ENCODE results near the gene TTC17. TPM values are rescaled to one million over a fixed set of nuclear protein-coding genes. Genes with fewer than 3 reads are reported as not detected.

TTC17 gene
- total RNA-seq, 1 donor from 2014 or later: 79.9 TPM

- Histone ChIP-seq H3K9me3 (ENCODE audit: control insufficient read depth in 3 of 3, low read length in 3 of 3) (no peaks in the 10 kb centered on the region), H3K27me3 (ENCODE audit: control insufficient read depth in 3 of 3, insufficient read depth in 3 of 3, low read length in 3 of 3) (no peaks in the 10 kb centered on the region), H3K9ac (ENCODE audit: low read depth in 1 of 3, low read length in 3 of 3) (no peak overlapping the region), H3K4me3 (ENCODE audit: low read length in 3 of 3) (no peak overlapping the region), H3K36me3 (ENCODE audit: control insufficient read depth in 3 of 3, insufficient read depth in 3 of 3, low read length in 3 of 3) (peaks cover 0 to 1% (median 0%) of the 10 kb centered on the region in 3 donors), H3K27ac (ENCODE audit: low read depth, low read length) (no peak overlapping the region), H3K4me1 (ENCODE audit: control insufficient read depth in 3 of 3, insufficient read depth in 3 of 3, low read length in 3 of 3) (peaks cover 14 to 32% (median 24%) of the 10 kb centered on the region in 3 donors)
These were observed 2.4 kb upstream of the TTC17 start for GRCh38 chr11:43356336-43356735.

- Histone ChIP-seq H3K9me3 (ENCODE audit: control insufficient read depth in 3 of 3, low read length in 3 of 3) (no peaks in the 10 kb centered on the region), H3K4me1 (ENCODE audit: control insufficient read depth in 3 of 3, insufficient read depth in 3 of 3, low read length in 3 of 3) (peaks cover 14 to 35% (median 25%) of the 10 kb centered on the region in 3 donors), H3K36me3 (ENCODE audit: control insufficient read depth in 3 of 3, insufficient read depth in 3 of 3, low read length in 3 of 3) (peaks cover 0 to 5% (median 0%) of the 10 kb centered on the region in 3 donors), H3K27ac (ENCODE audit: low read depth, low read length) (peak overlapping the region; percentile 90), H3K9ac (ENCODE audit: low read depth in 1 of 3, low read length in 3 of 3) (peak overlapping the region; percentile 90 to 97 (median 94)), H3K27me3 (ENCODE audit: control insufficient read depth in 3 of 3, insufficient read depth in 3 of 3, low read length in 3 of 3) (no peaks in the 10 kb centered on the region), H3K4me3 (ENCODE audit: low read length in 3 of 3) (peak overlapping the region; percentile 92 to 97 (median 94))
These were observed 380 bp upstream of the TTC17 start for GRCh38 chr11:43358279-43358800.

GRCh38 chr11:43359422-43359818 lies 700 bp downstream of the TTC17 start:
- Histone ChIP-seq H3K9me3 (ENCODE audit: control insufficient read depth in 3 of 3, low read length in 3 of 3) (no peaks in the 10 kb centered on the region), H3K27ac (ENCODE audit: low read depth, low read length) (peak overlapping the region; percentile 90), H3K4me3 (ENCODE audit: low read length in 3 of 3) (peak overlapping the region; percentile 92 to 97 (median 94)), H3K9ac (ENCODE audit: low read depth in 1 of 3, low read length in 3 of 3) (peak overlapping the region; percentile 90 to 97 (median 94)), H3K27me3 (ENCODE audit: control insufficient read depth in 3 of 3, insufficient read depth in 3 of 3, low read length in 3 of 3) (no peaks in the 10 kb centered on the region), H3K4me1 (ENCODE audit: control insufficient read depth in 3 of 3, insufficient read depth in 3 of 3, low read length in 3 of 3) (peaks cover 14 to 35% (median 25%) of the 10 kb centered on the region in 3 donors), H3K36me3 (ENCODE audit: control insufficient read depth in 3 of 3, insufficient read depth in 3 of 3, low read length in 3 of 3) (peaks cover 0 to 5% (median 0%) of the 10 kb centered on the region in 3 donors)

DNA sequence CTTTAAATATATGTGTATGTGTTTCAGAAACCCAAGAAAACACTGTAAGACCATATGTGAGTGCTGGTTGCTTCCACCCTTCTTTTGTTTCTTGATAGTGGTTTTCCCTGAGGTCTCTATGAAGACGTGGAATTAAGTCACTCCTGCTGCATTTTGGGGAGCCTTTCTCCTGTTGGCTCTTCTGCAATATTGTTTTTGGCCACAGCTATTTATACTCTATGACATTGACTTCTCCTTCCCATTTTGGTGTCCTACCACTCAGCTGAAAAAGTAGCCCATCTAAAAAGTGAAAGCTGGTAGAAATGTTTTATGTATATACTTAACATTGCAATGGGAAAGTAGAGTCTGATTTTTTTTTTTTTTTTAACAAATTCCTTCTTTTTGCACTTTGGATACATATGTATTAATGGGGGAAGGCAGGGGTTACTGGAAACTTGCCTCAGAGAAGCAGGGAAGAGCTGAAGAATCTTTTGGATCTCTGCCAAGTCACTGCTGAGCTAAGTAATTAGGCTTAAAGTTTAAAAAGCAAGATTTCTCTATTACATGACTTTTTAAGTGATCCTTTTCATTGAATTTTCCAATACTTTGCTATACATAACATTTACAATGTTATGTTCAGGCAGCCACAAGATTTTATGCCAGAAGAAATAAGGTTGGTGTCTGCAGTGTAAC lies 1.8 kb downstream of the TTC17 start:
- Histone ChIP-seq H3K9me3 (ENCODE audit: control insufficient read depth in 3 of 3, low read length in 3 of 3) (no peaks in the 10 kb centered on the region), H3K36me3 (ENCODE audit: control insufficient read depth in 3 of 3, insufficient read depth in 3 of 3, low read length in 3 of 3) (peaks cover 0 to 5% (median 0%) of the 10 kb centered on the region in 3 donors), H3K4me1 (ENCODE audit: control insufficient read depth in 3 of 3, insufficient read depth in 3 of 3, low read length in 3 of 3) (peaks cover 14 to 35% (median 25%) of the 10 kb centered on the region in 3 donors), H3K27ac (ENCODE audit: low read depth, low read length) (no peak overlapping the region), H3K27me3 (ENCODE audit: control insufficient read depth in 3 of 3, insufficient read depth in 3 of 3, low read length in 3 of 3) (no peaks in the 10 kb centered on the region), H3K9ac (ENCODE audit: low read depth in 1 of 3, low read length in 3 of 3) (peak overlapping the region in 1 of 3 donors; percentile 94), H3K4me3 (ENCODE audit: low read length in 3 of 3) (peak overlapping the region in 2 of 3 donors; percentile 94 to 97)

DNA sequence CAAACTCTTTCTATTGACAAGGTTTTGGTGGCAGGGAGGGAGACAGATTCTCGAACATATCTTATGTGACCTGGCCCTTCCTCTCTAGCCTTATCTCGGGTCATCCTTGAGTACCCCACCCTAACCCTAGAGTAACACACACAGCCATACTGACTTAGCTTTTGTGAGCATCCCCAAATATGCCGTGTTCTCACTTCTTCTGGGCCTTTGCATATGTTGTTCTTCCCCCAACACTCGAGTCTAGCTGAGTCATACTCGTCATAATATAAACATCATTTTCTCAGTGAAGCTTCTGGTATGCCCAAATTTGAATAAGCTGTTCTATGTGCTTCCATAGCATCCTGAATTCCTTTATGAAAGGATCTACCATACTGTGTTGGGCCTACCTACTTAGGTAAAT lies 8.0 kb downstream of the TTC17 start:
- Histone ChIP-seq H3K9ac (ENCODE audit: low read depth in 1 of 3, low read length in 3 of 3) (no peak overlapping the region), H3K27ac (ENCODE audit: low read depth, low read length) (no peak overlapping the region), H3K36me3 (ENCODE audit: control insufficient read depth in 3 of 3, insufficient read depth in 3 of 3, low read length in 3 of 3) (peaks cover 0 to 4% (median 0%) of the 10 kb centered on the region in 3 donors), H3K4me3 (ENCODE audit: low read length in 3 of 3) (no peak overlapping the region), H3K4me1 (ENCODE audit: control insufficient read depth in 3 of 3, insufficient read depth in 3 of 3, low read length in 3 of 3) (peaks cover 0 to 11% (median 0%) of the 10 kb centered on the region in 3 donors), H3K9me3 (ENCODE audit: control insufficient read depth in 3 of 3, low read length in 3 of 3) (no peaks in the 10 kb centered on the region), H3K27me3 (ENCODE audit: control insufficient read depth in 3 of 3, insufficient read depth in 3 of 3, low read length in 3 of 3) (no peaks in the 10 kb centered on the region)

DNA sequence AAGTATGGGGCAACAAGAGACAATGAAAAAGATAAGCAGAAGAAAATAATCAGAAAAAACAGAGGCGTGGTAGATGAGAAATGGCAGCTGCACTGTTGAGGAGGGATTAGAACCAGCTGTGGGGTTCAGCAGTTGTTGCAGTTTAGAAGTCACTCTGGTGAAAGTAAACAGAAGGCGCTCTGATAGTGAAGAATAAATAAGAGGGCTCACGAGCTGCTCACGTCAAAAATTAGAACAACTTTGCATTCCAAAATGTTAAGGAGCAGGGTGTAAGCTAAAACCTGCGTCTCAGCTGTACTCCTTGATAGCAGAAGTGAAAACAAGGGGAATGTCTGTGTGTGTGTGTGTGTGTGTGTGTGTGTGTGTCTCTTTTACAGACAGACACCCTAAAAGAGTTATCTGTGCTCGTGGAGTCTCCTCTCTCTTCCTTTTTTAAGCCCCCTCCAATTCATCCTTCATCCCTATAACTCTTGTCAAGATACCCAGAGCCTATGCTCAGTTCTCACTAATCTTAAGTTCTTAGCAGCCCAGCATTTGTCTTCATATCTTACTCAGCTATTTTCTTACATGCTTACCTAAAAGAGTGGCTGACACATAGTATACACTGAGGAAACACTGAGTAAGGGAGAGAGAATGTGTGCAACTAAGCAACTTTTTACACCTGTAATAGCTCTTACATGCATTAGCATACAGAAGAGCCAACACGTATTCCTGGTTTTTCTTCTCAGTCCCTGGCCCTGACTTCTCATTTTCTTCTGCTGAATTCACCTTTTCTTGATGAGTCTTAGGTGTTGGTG lies 8.9 kb downstream of the TTC17 start:
- Histone ChIP-seq H3K9me3 (ENCODE audit: control insufficient read depth in 3 of 3, low read length in 3 of 3) (no peaks in the 10 kb centered on the region), H3K27ac (ENCODE audit: low read depth, low read length) (no peak overlapping the region), H3K36me3 (ENCODE audit: control insufficient read depth in 3 of 3, insufficient read depth in 3 of 3, low read length in 3 of 3) (peaks cover 0 to under 1% (median 0%) of the 10 kb centered on the region in 3 donors), H3K4me1 (ENCODE audit: control insufficient read depth in 3 of 3, insufficient read depth in 3 of 3, low read length in 3 of 3) (peaks cover 0 to 11% (median 0%) of the 10 kb centered on the region in 3 donors), H3K4me3 (ENCODE audit: low read length in 3 of 3) (no peak overlapping the region), H3K27me3 (ENCODE audit: control insufficient read depth in 3 of 3, insufficient read depth in 3 of 3, low read length in 3 of 3) (no peaks in the 10 kb centered on the region), H3K9ac (ENCODE audit: low read depth in 1 of 3, low read length in 3 of 3) (no peak overlapping the region)

- H3K36me3 ChIP-seq (ENCODE audit: control insufficient read depth in 3 of 3, insufficient read depth in 3 of 3, low read length in 3 of 3): peaks cover 0 to 6% (median 0%) of the 10 kb centered on the region in 3 donors
- no peak overlapping the region for H3K4me3 ChIP-seq (ENCODE audit: low read length in 3 of 3)
- H3K4me1 ChIP-seq (ENCODE audit: control insufficient read depth in 3 of 3, insufficient read depth in 3 of 3, low read length in 3 of 3): no peaks in the 10 kb centered on the region
- H3K27me3 ChIP-seq (ENCODE audit: control insufficient read depth in 3 of 3, insufficient read depth in 3 of 3, low read length in 3 of 3): no peaks in the 10 kb centered on the region
- no peaks in the 10 kb centered on the region for H3K9me3 ChIP-seq (ENCODE audit: control insufficient read depth in 3 of 3, low read length in 3 of 3)
- H3K9ac ChIP-seq (ENCODE audit: low read depth in 1 of 3, low read length in 3 of 3): no peak overlapping the region
- no peak overlapping the region for H3K27ac ChIP-seq (ENCODE audit: low read depth, low read length)
These were observed 17.3 kb downstream of the TTC17 start for GRCh38 chr11:43376065-43376464.

GRCh38 chr11:43376594-43376993 lies 17.9 kb downstream of the TTC17 start:
- Histone ChIP-seq H3K27me3 (ENCODE audit: control insufficient read depth in 3 of 3, insufficient read depth in 3 of 3, low read length in 3 of 3) (no peaks in the 10 kb centered on the region), H3K4me3 (ENCODE audit: low read length in 3 of 3) (no peak overlapping the region), H3K9me3 (ENCODE audit: control insufficient read depth in 3 of 3, low read length in 3 of 3) (no peaks in the 10 kb centered on the region), H3K27ac (ENCODE audit: low read depth, low read length) (no peak overlapping the region), H3K9ac (ENCODE audit: low read depth in 1 of 3, low read length in 3 of 3) (no peak overlapping the region), H3K4me1 (ENCODE audit: control insufficient read depth in 3 of 3, insufficient read depth in 3 of 3, low read length in 3 of 3) (no peaks in the 10 kb centered on the region), H3K36me3 (ENCODE audit: control insufficient read depth in 3 of 3, insufficient read depth in 3 of 3, low read length in 3 of 3) (peaks cover 0 to 6% (median 0%) of the 10 kb centered on the region in 3 donors)

DNA sequence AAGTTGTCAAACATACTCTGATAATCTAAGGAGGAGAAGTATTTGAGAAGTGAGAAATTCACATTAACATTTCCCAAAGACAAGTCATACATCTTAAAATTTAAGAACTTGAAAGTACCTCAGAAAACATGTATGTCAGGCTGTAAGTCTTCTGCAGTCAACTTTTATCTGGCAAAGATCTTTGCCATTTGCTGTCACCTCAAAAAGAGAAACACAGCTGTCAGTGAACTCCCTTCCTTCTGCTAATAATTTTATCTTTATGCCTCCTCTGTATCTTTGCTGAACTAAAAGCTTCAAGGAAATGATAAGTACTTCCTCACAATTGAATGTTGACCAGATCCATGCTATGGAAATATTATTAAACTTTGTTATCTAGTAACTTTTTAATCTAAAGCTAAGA lies 18.7 kb downstream of the TTC17 start:
- H3K36me3 ChIP-seq (ENCODE audit: control insufficient read depth in 3 of 3, insufficient read depth in 3 of 3, low read length in 3 of 3): peaks cover 0 to 6% (median 0%) of the 10 kb centered on the region in 3 donors

DNA sequence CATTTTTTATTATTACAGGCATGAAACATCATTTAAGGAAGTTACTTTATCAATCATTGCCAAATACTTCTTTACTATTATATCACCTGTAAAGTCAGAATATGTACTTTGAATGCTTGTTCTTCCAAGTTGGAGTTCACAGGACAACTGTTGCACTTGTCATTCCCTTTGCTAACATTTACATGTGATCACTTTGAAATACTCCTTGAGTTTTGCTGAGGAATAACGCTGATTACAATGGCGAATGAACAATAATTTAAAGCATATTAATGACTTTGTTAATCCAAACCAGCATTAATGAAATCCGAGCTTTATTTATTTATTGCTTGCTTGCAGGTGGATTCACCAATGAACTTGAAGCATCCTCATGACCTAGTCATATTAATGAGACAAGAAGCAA lies 20.2 kb downstream of the TTC17 start:
- Histone ChIP-seq H3K4me1 (ENCODE audit: control insufficient read depth in 3 of 3, insufficient read depth in 3 of 3, low read length in 3 of 3) (no peaks in the 10 kb centered on the region), H3K4me3 (ENCODE audit: low read length in 3 of 3) (no peak overlapping the region), H3K36me3 (ENCODE audit: control insufficient read depth in 3 of 3, insufficient read depth in 3 of 3, low read length in 3 of 3) (peaks cover 0 to 6% (median 0%) of the 10 kb centered on the region in 3 donors), H3K9me3 (ENCODE audit: control insufficient read depth in 3 of 3, low read length in 3 of 3) (no peaks in the 10 kb centered on the region), H3K27ac (ENCODE audit: low read depth, low read length) (no peak overlapping the region), H3K9ac (ENCODE audit: low read depth in 1 of 3, low read length in 3 of 3) (no peak overlapping the region), H3K27me3 (ENCODE audit: control insufficient read depth in 3 of 3, insufficient read depth in 3 of 3, low read length in 3 of 3) (no peaks in the 10 kb centered on the region)

More for the DNA sequence above, 18.7 kb downstream of the TTC17 start:
- H3K9me3 ChIP-seq (ENCODE audit: control insufficient read depth in 3 of 3, low read length in 3 of 3): no peaks in the 10 kb centered on the region
- H3K4me3 ChIP-seq (ENCODE audit: low read length in 3 of 3): no peak overlapping the region
- no peaks in the 10 kb centered on the region for H3K27me3 ChIP-seq (ENCODE audit: control insufficient read depth in 3 of 3, insufficient read depth in 3 of 3, low read length in 3 of 3)
- no peaks in the 10 kb centered on the region for H3K4me1 ChIP-seq (ENCODE audit: control insufficient read depth in 3 of 3, insufficient read depth in 3 of 3, low read length in 3 of 3)
- no peak overlapping the region for H3K27ac ChIP-seq (ENCODE audit: low read depth, low read length)
- no peak overlapping the region for H3K9ac ChIP-seq (ENCODE audit: low read depth in 1 of 3, low read length in 3 of 3)

All from skeletal muscle tissue (tissue), 4 donors.